H9 (cell line): ENCODE measurements around the gene LIMA1. TPM values are rescaled to one million over a fixed set of nuclear protein-coding genes. Genes with fewer than 3 reads are reported as not detected.

Source experiments
- DNase-seq: peaks from one replicate; pipeline ENCODE4 v3.0.0-alpha.2; 2017
- H2AFZ ChIP-seq: one replicate; pipeline ENCODE4 v1.6.1; 2013; ENCODE audit warnings: mild to moderate bottlenecking, low read length, control low read depth, moderate library complexity
- H2AK5ac ChIP-seq: 2 replicates; pipeline ENCODE4 v1.6.1; 2013; ENCODE audit warnings: low read length, control low read depth, mixed read lengths; ENCODE audit not compliant: insufficient read length
- H2BK120ac ChIP-seq: one replicate; pipeline ENCODE4 v1.6.1; 2013; ENCODE audit warnings: low read depth, mild to moderate bottlenecking, low read length, control low read depth, inconsistent platforms; ENCODE audit not compliant: poor library complexity, severe bottlenecking
- H2BK12ac ChIP-seq: 2 replicates; pipeline ENCODE4 v1.6.1; 2013; ENCODE audit warnings: low read length, control low read depth, mixed read lengths, low read depth; ENCODE audit not compliant: insufficient read length
- H2BK15ac ChIP-seq: 2 replicates; pipeline ENCODE4 v1.6.1; 2013; ENCODE audit warnings: low read depth, low read length, control low read depth
- H2BK20ac ChIP-seq: one replicate; pipeline ENCODE4 v1.6.1; 2013; ENCODE audit warnings: low read depth, mild to moderate bottlenecking, low read length, control low read depth, inconsistent platforms; ENCODE audit not compliant: poor library complexity, severe bottlenecking
- H2BK5ac ChIP-seq: 2 replicates; pipeline ENCODE4 v1.6.1; 2013; ENCODE audit warnings: low read length, control low read depth, mixed read lengths; ENCODE audit not compliant: insufficient read length
- H3K14ac ChIP-seq: 2 replicates; pipeline ENCODE4 v1.6.1; 2013; ENCODE audit warnings: low read length, control low read depth; ENCODE audit not compliant: insufficient read depth
- H3K18ac ChIP-seq: 2 replicates; pipeline ENCODE4 v1.6.1; 2013; ENCODE audit warnings: low read depth, mild to moderate bottlenecking, mixed read lengths, low read length, control low read depth; ENCODE audit not compliant: insufficient read length
- H3K23ac ChIP-seq: 2 replicates; pipeline ENCODE4 v1.6.1; 2013; ENCODE audit warnings: low read length, control low read depth, mixed read lengths, low read depth; ENCODE audit not compliant: insufficient read length
- H3K23me2 ChIP-seq: 2 replicates; pipeline ENCODE4 v1.6.1; 2013; ENCODE audit warnings: low read depth, mild to moderate bottlenecking, mixed read lengths, low read length, control low read depth; ENCODE audit not compliant: insufficient read length, poor library complexity, severe bottlenecking
- H3K27ac ChIP-seq: 2 replicates; pipeline ENCODE4 v1.5.1; 2013; ENCODE audit warnings: low read length, control low read depth, mixed read lengths, low read depth; ENCODE audit not compliant: insufficient read length
- H3K27me3 ChIP-seq: 2 replicates; pipeline ENCODE4 v1.6.1; 2013; ENCODE audit warnings: low read length, control low read depth, inconsistent platforms; ENCODE audit not compliant: insufficient read depth
- H3K4ac ChIP-seq: 2 replicates; pipeline ENCODE4 v1.6.1; 2013; ENCODE audit warnings: low read depth, mild to moderate bottlenecking, control low read depth, inconsistent platforms, low read length, moderate library complexity
- H3K4me1 ChIP-seq: 2 replicates; pipeline ENCODE4 v1.6.1; 2013; ENCODE audit warnings: low read length, control low read depth, inconsistent platforms; ENCODE audit not compliant: insufficient read depth
- H3K4me2 ChIP-seq: 2 replicates; pipeline ENCODE4 v1.6.1; 2013; ENCODE audit warnings: low read length, control low read depth, mixed read lengths; ENCODE audit not compliant: insufficient read length, insufficient read depth
- H3K56ac ChIP-seq: 2 replicates; pipeline ENCODE4 v1.6.1; 2013; ENCODE audit warnings: low read depth, mild to moderate bottlenecking, mixed read lengths, low read length, control low read depth; ENCODE audit not compliant: insufficient read length
- H3K79me1 ChIP-seq: 2 replicates; pipeline ENCODE4 v1.6.1; 2013; ENCODE audit warnings: low read depth, mild to moderate bottlenecking, moderate library complexity, low read length, control low read depth, inconsistent platforms; ENCODE audit not compliant: insufficient read depth, poor library complexity, severe bottlenecking
- H3K79me2 ChIP-seq: 2 replicates; pipeline ENCODE4 v1.6.1; 2013; ENCODE audit warnings: low read length, control low read depth, inconsistent platforms; ENCODE audit not compliant: insufficient read depth
- H3K9ac ChIP-seq: 2 replicates; pipeline ENCODE4 v1.6.1; 2013; ENCODE audit warnings: low read length, control low read depth, mixed read lengths; ENCODE audit not compliant: insufficient read length; ENCODE audit errors: extremely low read depth
- H3K9me3 ChIP-seq: one replicate; pipeline ENCODE4 v1.6.1; 2013; ENCODE audit warnings: low read depth, low read length, inconsistent platforms; ENCODE audit not compliant: control insufficient read depth
- H3T11ph ChIP-seq: one replicate; pipeline ENCODE4 v1.6.1; 2013; ENCODE audit warnings: mild to moderate bottlenecking, low read length, control low read depth, inconsistent platforms
- H4K20me1 ChIP-seq: one replicate; pipeline ENCODE4 v1.6.1; 2013; ENCODE audit not compliant: control insufficient read depth, insufficient read length, insufficient read depth
- H4K5ac ChIP-seq: 2 replicates; pipeline ENCODE4 v1.6.1; 2013; ENCODE audit warnings: low read depth, mild to moderate bottlenecking, mixed read lengths, low read length, control low read depth; ENCODE audit not compliant: insufficient read length
- H4K8ac ChIP-seq: replicated peaks from 2 replicates; pipeline ENCODE4 v1.6.1; 2013; ENCODE audit warnings: low read length, control low read depth, mixed read lengths, low read depth; ENCODE audit not compliant: insufficient read length
- H4K91ac ChIP-seq: 2 replicates; pipeline ENCODE4 v1.6.1; 2013; ENCODE audit warnings: low read depth, mild to moderate bottlenecking, moderate library complexity, mixed read lengths, low read length, control low read depth; ENCODE audit not compliant: insufficient read length
- H3K27ac Mint-ChIP-seq, 3 experiments: 2 replicates in 2 of 3; 3 replicates in 1 of 3; pipeline ENCODE4 v1.8.0; 2020 to 2021; ENCODE audit warnings: mixed read lengths in 3 of 3, mild to moderate bottlenecking in 1 of 3, moderate library complexity in 1 of 3
- H3K27me3 Mint-ChIP-seq: 2 replicates; pipeline ENCODE4 v1.8.0; 2021; ENCODE audit warnings: low read depth, mild to moderate bottlenecking, moderate library complexity, mixed read lengths
- H3K36me3 Mint-ChIP-seq, 3 experiments: 2 replicates in 2 of 3; 3 replicates in 1 of 3; pipeline ENCODE4 v1.8.0; 2020 to 2021; ENCODE audit warnings: low read depth in 3 of 3, mixed read lengths in 3 of 3; ENCODE audit not compliant: insufficient read depth in 1 of 3
- H3K4me1 Mint-ChIP-seq, 2 experiments: 2 replicates each; pipeline ENCODE4 v1.8.0; 2020; ENCODE audit warnings: mixed read lengths in 2 of 2
- H3K4me3 Mint-ChIP-seq, 2 experiments: 2 replicates in 1 of 2; 3 replicates in 1 of 2; pipeline ENCODE4 v1.8.0; 2020 to 2021; ENCODE audit warnings: mild to moderate bottlenecking in 2 of 2, mixed read lengths in 2 of 2, moderate library complexity in 1 of 2
- H3K9me3 Mint-ChIP-seq, 2 experiments: 2 replicates in 1 of 2; 3 replicates in 1 of 2; pipeline ENCODE4 v1.8.0; 2020; ENCODE audit warnings: mild to moderate bottlenecking in 2 of 2, mixed read lengths in 2 of 2, moderate library complexity in 1 of 2
- WGBS: extraction: QIAGEN DNeasy Blood & Tissue Kit; methylation state at CpG from one replicate; pipeline ENCODE4 v1.1.7; 2013; ENCODE audit warnings: missing lambda C conversion rate, low lambda C conversion rate, mixed read lengths; ENCODE audit not compliant: insufficient read length; ENCODE audit errors: extremely low coverage; 5-methylcytosine and 5-hydroxymethylcytosine counted together
- total RNA-seq: library from RNA; stranded (reverse); gene quantifications from 2 replicates; pipeline ENCODE4 v1.2.1, GENCODE V29; 2021
- TF ChIP-seq, protein P1 (sequence below): fragments of 200-600 bp; sonication (generic); conservative IDR thresholded peaks from 3 replicates; pipeline ENCODE4 v1.8.0; 2021; ENCODE audit warnings: antibody characterized with exemption, mild to moderate bottlenecking

The LIMA1 gene
- total RNA-seq, 1 experiment from 2014 or later: 40.8 TPM

DNA sequence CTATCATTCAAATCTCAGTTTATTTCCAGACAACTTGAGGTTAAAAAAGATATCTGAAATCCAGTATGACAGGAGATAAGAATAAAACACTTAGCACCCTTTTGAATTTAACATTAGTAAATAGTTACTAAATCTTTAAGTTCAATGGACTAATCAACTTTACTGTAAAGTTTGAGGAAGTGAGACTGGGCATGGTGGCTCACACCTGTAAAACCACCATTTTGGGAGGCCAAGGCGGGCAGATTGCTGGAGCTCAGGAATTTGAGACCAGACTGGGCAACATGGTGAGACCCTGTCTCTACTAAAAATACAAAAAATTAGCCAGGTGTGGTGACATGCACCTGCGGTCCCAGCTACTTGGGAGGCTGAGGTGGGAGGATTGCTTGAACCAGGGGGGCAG, 75.9 kb downstream of the LIMA1 start:
- no peaks in the 10 kb centered on the region for H3K27me3 Mint-ChIP-seq
- H3K79me2 ChIP-seq: peaks cover 2% of the 10 kb centered on the region; the same call in 1 of the 2 replicates
- no peak overlapping the region for H3K4me3 Mint-ChIP-seq
- no peaks in the 10 kb centered on the region for H3K27me3 ChIP-seq
- DNase-seq: no peak
- no peaks in the 10 kb centered on the region for H3K79me1 ChIP-seq
- H4K5ac ChIP-seq: no peak overlapping the region
- no peak overlapping the region for H3K27ac Mint-ChIP-seq
- peaks cover 2% of the 10 kb centered on the region; the same call in 1 of the 2 replicates for H3K4me1 ChIP-seq
- no peak overlapping the region for H3T11ph ChIP-seq
- no peak overlapping the region for H3K4me2 ChIP-seq
- no peaks in the 10 kb centered on the region for H3K9me3 Mint-ChIP-seq
- H3K56ac ChIP-seq: no peak overlapping the region
- no peak overlapping the region for H2BK12ac ChIP-seq
- no peak overlapping the region for H2AK5ac ChIP-seq
- no peaks in the 10 kb centered on the region for H4K20me1 ChIP-seq
- no peak overlapping the region for H3K18ac ChIP-seq
- H2AFZ ChIP-seq: no peak overlapping the region
- H2BK120ac ChIP-seq: no peak overlapping the region
- peaks cover 4 to 14% of the 10 kb centered on the region in 2 experiments for H3K4me1 Mint-ChIP-seq
- no CpG with 5 or more reads among the region's 2 CpGs for WGBS
- no peak overlapping the region for H3K23ac ChIP-seq
- no peak overlapping the region for H4K8ac ChIP-seq
- H3K36me3 Mint-ChIP-seq: peaks cover 8 to 27% (median 10%) of the 10 kb centered on the region in 3 experiments; a peak in 6 of 7 replicates
- no peak overlapping the region for H3K9ac ChIP-seq
- no peak overlapping the region for H3K4ac ChIP-seq
- no peak overlapping the region for H4K91ac ChIP-seq
- no peaks in the 10 kb centered on the region for H3K9me3 ChIP-seq
- no peak overlapping the region for H3K14ac ChIP-seq
- no peak overlapping the region for H2BK15ac ChIP-seq
- H2BK5ac ChIP-seq: no peak overlapping the region
- H3K27ac ChIP-seq: no peak overlapping the region
- H3K23me2 ChIP-seq: no peaks in the 10 kb centered on the region
- TF ChIP-seq, protein P1, sequence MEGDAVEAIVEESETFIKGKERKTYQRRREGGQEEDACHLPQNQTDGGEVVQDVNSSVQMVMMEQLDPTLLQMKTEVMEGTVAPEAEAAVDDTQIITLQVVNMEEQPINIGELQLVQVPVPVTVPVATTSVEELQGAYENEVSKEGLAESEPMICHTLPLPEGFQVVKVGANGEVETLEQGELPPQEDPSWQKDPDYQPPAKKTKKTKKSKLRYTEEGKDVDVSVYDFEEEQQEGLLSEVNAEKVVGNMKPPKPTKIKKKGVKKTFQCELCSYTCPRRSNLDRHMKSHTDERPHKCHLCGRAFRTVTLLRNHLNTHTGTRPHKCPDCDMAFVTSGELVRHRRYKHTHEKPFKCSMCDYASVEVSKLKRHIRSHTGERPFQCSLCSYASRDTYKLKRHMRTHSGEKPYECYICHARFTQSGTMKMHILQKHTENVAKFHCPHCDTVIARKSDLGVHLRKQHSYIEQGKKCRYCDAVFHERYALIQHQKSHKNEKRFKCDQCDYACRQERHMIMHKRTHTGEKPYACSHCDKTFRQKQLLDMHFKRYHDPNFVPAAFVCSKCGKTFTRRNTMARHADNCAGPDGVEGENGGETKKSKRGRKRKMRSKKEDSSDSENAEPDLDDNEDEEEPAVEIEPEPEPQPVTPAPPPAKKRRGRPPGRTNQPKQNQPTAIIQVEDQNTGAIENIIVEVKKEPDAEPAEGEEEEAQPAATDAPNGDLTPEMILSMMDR: no peak
- H2BK20ac ChIP-seq: no peak overlapping the region
